Diencephalon (tissue), 1 donor: ENCODE data around the gene DAAM2. TPM values are rescaled to one million over a fixed set of nuclear protein-coding genes. Genes with fewer than 3 reads are reported as not detected.

Experiments used
- total RNA-seq: library from RNA; depleted of rRNA; stranded (reverse); fragments of >200 nt; gene quantifications from one replicate; pipeline ENCODE4 v1.2.3, GENCODE V29; 2014

The DAAM2 gene
- total RNA-seq: 30.4 TPM

DNA sequence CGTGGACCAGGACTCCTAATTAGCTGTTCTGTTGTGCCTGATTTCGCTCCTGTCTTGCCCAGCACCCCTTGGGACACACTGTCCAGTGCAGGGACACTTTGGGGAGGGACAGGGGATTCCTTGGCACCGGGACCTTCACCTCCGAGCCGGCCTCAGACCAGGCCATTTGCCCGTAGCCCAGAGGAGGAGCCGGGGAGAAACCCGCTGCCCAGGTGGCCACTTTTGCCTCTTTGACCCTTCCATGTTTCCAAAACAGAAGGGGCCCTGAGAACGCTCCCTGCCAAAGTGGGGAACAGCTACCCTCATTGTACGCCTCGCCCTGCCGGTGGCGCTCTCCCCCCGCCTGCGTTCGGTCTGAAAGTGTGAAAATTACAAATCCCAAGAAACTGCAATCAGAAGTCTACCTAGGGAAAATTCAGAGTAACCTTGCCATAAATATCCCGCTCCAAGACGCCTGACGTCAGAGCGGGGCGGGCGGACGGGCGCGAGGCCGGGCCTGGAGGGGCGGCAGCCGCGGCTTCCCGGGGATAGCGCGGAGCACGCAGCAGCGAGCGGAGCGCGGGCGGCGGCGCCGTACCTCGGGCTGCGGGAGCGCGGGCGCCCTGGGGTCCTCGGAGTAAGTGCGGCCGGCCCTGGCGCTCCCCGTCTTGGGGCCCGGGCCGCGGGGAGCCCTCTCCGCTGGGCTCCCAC lies at the start of gene DAAM2:
Gene DAAM2 (plus strand): TSS at position 527 of the 690 bp plus-strand sequence. CDS start 63,927 bp downstream, outside the sequence.

GRCh38 chr6:39934131-39934757 lies 142.1 kb downstream of the DAAM2 start, which contains the start of gene MOCS1:
Gene MOCS1, minus strand, starts transcription at chr6:39934462. Its CDS starts 45 bp downstream, at chr6:39934417.

Other genes starting within 250 kb of the DAAM2 start
- 6.7 TPM for gene KIF6, start 67.0 kb upstream of the DAAM2 start, total RNA-seq
- gene MOCS1, start 142.1 kb downstream of the DAAM2 start, total RNA-seq: 9.5 TPM